Mesothelial cell of epicardium (in vitro differentiated cells): ENCODE results near the gene ANKFN1. TPM values are rescaled to one million over a fixed set of nuclear protein-coding genes. Genes with fewer than 3 reads are reported as not detected.
A peak's percentile ranks its signal among the peaks of the same experiment; 100 is the strongest.

Source experiments
- DNase-seq, 2 experiments: peaks; one replicate each; pipeline ENCODE4 v3.0.0; 2021; ENCODE audit warnings: low spot score in 2 of 2; ENCODE audit not compliant: unreplicated experiment in 2 of 2
- H3K27ac Mint-ChIP-seq: 2 replicates; pipeline ENCODE4 v1.8.0; 2021; ENCODE audit warnings: mixed read lengths
- H3K27me3 Mint-ChIP-seq: 2 replicates; pipeline ENCODE4 v1.8.0; 2021; ENCODE audit warnings: low read depth, mixed read lengths
- H3K36me3 Mint-ChIP-seq: 2 replicates; pipeline ENCODE4 v1.8.0; 2021; ENCODE audit warnings: mixed read lengths
- H3K4me1 Mint-ChIP-seq: 2 replicates; pipeline ENCODE4 v1.8.0; 2021; ENCODE audit warnings: mixed read lengths
- H3K4me3 Mint-ChIP-seq: 2 replicates; pipeline ENCODE4 v1.8.0; 2021; ENCODE audit warnings: mild to moderate bottlenecking, moderate library complexity, mixed read lengths
- H3K9me3 Mint-ChIP-seq: 2 replicates; pipeline ENCODE4 v1.8.0; 2021; ENCODE audit warnings: mixed read lengths
- total RNA-seq: library from RNA; stranded (reverse); gene quantifications from 3 replicates; pipeline ENCODE4 v1.2.1, GENCODE V29; 2021
- TF ChIP-seq, protein P1 (sequence below): fragments of 200-600 bp; sonication (generic); IDR thresholded peaks from one replicate; pipeline ENCODE4 v1.5.0; 2021; ENCODE audit warnings: antibody characterized with exemption; ENCODE audit not compliant: unreplicated experiment

The ANKFN1 gene
- total RNA-seq, 1 donor from 2014 or later: 0.34 TPM

- no peak overlapping the region for H3K27ac Mint-ChIP-seq
- peaks cover 18% of the 10 kb centered on the region for H3K27me3 Mint-ChIP-seq
- TF ChIP-seq, protein P1, sequence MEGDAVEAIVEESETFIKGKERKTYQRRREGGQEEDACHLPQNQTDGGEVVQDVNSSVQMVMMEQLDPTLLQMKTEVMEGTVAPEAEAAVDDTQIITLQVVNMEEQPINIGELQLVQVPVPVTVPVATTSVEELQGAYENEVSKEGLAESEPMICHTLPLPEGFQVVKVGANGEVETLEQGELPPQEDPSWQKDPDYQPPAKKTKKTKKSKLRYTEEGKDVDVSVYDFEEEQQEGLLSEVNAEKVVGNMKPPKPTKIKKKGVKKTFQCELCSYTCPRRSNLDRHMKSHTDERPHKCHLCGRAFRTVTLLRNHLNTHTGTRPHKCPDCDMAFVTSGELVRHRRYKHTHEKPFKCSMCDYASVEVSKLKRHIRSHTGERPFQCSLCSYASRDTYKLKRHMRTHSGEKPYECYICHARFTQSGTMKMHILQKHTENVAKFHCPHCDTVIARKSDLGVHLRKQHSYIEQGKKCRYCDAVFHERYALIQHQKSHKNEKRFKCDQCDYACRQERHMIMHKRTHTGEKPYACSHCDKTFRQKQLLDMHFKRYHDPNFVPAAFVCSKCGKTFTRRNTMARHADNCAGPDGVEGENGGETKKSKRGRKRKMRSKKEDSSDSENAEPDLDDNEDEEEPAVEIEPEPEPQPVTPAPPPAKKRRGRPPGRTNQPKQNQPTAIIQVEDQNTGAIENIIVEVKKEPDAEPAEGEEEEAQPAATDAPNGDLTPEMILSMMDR: peak; percentile 21
- H3K4me1 Mint-ChIP-seq: no peaks in the 10 kb centered on the region
- H3K36me3 Mint-ChIP-seq: no peaks in the 10 kb centered on the region
- H3K9me3 Mint-ChIP-seq: no peaks in the 10 kb centered on the region
- no peak for DNase-seq
- H3K4me3 Mint-ChIP-seq: no peak overlapping the region
Observed at GRCh38 chr17:56125830-56126819, 27.1 kb upstream of the ANKFN1 start.

- Mint-ChIP-seq H3K36me3 (no peaks in the 10 kb centered on the region), H3K4me1 (no peaks in the 10 kb centered on the region), H3K27me3 (peaks cover 30% of the 10 kb centered on the region), H3K9me3 (no peaks in the 10 kb centered on the region), H3K27ac (no peak overlapping the region), H3K4me3 (no peak overlapping the region)
- TF ChIP-seq, protein P1: no peak
- no peak for DNase-seq
Observed at GRCh38 chr17:56130026-56130425, 23.2 kb upstream of the ANKFN1 start.

GRCh38 chr17:56130631-56131030 is 22.6 kb upstream of the ANKFN1 start:
- no peaks in the 10 kb centered on the region for H3K4me1 Mint-ChIP-seq
- TF ChIP-seq, protein P1: no peak
- no peak overlapping the region for H3K4me3 Mint-ChIP-seq
- DNase-seq: no peak
- peaks cover 29% of the 10 kb centered on the region for H3K27me3 Mint-ChIP-seq
- no peaks in the 10 kb centered on the region for H3K9me3 Mint-ChIP-seq
- H3K36me3 Mint-ChIP-seq: no peaks in the 10 kb centered on the region
- no peak overlapping the region for H3K27ac Mint-ChIP-seq

- Mint-ChIP-seq H3K27me3 (peaks cover 36% of the 10 kb centered on the region), H3K27ac (no peak overlapping the region), H3K4me3 (no peak overlapping the region), H3K4me1 (no peaks in the 10 kb centered on the region), H3K36me3 (no peaks in the 10 kb centered on the region), H3K9me3 (no peaks in the 10 kb centered on the region)
- DNase-seq: no peak
- TF ChIP-seq, protein P1: no peak
Observed at GRCh38 chr17:56131431-56131830, 21.8 kb upstream of the ANKFN1 start.

DNA sequence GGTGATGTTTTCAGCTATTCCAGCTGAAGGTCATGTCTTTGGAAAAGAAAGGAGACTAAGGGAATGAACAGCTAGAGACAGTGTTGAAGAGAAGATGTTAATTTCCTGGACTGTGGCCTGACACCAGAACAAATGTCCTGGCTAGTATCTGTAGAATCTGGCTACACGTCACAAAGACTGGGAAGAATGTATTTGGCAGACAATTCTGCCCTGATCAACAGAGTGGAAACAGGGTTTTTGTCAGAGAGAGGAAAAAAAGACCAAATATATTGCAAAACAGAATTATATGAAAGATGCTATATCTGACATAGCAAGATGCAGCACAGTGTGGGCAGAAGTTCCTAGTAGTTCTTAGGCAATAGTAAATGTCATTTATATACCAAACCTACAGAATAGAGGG is 17.0 kb upstream of the ANKFN1 start:
- H3K27ac Mint-ChIP-seq: no peak overlapping the region
- TF ChIP-seq, protein P1: no peak
- H3K4me1 Mint-ChIP-seq: no peaks in the 10 kb centered on the region
- no peak for DNase-seq
- H3K36me3 Mint-ChIP-seq: no peaks in the 10 kb centered on the region
- peaks cover 54% of the 10 kb centered on the region for H3K27me3 Mint-ChIP-seq
- no peak overlapping the region for H3K4me3 Mint-ChIP-seq
- H3K9me3 Mint-ChIP-seq: no peaks in the 10 kb centered on the region
